ENCODE measurements around the gene OR10H2.

DNA sequence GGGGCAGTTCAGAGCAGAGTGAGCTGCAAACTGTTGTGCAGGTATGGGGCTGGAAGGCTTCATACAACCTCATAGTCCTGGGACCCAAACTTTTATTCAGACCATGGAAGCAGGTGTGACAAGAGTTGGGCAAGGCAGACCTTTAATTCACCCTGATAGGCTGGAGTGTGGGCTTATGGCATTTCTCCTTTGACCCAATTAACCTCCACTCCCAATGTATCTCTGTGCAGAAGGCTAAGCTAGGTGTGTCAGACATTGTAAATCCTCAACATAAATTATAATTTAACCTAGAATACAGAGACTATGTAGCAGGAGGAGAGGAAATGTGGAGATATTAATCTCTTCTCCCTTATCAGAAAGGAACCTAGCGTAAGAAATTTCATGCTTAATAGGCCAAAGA, 12.2 kb upstream of the OR10H2 start:
- TF ChIP-seq POLR2A (IDR thresholded peaks at IDR 0.05; ENCODE audit: low read length) (no peak), GATA1 (IDR thresholded peaks at IDR 0.05; ENCODE audit: low read depth, low read length) (no peak)

Data from erythroblast (primary cell).